DMS 273 (cell line): Measurements from ENCODE around the gene WIPF2.
"Not testable (repeated sequence)": the region's sequence is repeated elsewhere in the genome, so short reads cannot be mapped to it uniquely, and the experiment has no call there.

Source experiments
- DNase-seq: peaks from one replicate; lab custom pipeline; 2025; ENCODE audit not compliant: unreplicated experiment; lab: John Stamatoyannopoulos, UW

Gene WIPF2

DNA sequence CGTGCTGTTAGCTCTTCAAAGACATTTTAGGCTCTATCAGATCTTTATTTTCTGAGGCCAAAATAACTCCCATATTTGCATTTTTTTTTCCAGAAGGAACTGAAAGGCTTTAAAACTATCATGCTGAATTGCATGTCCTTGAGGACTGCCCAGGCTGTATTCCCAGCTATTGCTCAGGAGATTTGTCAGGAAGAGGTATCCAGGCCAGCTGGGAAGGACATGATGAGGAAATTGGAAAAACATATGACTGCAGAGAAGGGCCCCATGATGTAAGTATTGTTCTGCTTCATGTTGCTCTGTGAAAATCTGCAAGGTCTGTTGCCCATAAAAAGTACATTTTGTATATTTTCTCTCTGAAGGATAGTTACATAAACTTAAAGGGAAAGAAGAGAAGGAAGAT, 74.3 kb downstream of the WIPF2 start:
- no peak for DNase-seq

DNA sequence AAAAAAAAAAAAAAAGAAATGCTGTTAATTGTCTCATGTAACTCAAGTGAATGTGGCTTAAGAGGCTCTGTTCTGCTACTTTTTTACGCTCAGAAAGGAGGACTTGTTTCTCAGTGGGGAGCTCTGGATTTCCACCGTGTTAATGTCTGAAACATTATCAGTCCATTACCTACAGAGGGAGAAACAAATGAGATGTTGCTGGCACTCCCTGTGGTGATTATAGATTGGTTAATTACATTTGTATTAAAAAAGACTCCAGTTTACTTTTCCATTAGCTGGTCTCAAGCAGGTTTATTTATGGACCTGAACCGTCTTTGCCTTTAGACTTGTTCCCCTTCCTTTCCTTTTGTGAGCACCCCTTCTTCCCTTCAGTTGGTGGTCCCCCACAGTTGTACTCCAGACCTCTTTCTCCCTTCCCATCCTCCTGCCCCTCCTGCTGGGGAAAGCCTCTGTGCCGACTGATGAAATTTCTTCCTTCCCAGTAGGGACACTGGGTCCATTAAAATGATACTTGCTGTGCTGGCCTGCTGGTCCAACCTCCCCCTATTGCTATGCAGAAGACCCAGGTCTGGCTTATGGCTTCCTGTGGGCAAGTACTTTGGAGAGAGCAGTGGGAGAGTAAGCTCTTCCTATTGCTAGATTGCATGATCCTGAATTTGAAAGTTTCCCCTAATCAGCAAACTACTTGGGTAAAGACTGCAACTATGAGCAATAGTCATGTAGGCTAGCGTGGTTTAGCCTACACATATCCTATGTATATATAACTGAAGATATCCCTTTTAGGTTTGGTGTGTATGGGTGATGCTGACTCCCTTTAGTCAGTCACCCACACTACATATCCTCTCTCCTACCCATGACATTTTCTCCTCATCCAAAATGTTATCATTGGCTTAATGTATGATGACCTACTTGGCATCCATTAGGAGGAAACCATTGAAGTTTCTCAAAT, 76.7 kb downstream of the WIPF2 start:
- no peak for DNase-seq

DNA sequence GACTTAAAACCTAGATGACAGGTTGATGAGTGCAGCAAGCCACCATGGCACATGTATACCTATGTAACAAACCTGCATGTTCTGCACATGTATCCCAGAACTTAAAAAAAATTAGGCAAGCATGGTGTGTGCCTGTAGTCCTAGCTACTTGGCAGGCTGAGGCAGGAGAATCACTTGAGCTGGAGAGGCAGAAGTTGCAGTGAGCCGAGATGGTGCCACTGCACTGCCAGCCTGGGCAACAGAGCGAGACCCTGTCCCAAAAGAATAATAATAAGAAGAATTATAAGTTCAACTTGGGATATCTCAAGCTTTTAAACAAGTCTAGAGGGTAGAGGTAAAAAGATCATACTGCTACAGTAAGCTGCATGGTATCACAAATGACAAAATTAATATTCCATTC, 78.4 kb downstream of the WIPF2 start:
- no peak for DNase-seq

DNA sequence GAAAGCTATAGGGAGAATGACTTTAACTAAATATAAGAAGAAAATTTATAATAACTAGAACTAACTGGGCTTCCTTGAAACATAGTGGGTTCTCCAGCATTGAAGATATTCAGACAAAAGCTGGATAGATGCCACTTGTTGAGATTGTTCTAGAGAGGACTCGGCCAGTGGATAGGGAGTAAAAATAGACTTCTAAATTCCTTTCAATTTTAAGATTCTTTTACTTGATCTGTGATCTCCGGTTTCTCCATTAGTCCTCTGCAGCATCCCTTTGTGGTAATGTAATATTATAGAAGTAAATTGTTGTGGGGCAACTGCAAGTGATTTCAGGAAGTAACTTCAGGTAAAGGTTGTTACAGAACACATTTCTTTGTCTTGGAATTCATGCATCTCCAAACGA, 79.6 kb downstream of the WIPF2 start:
- DNase-seq = no peak

DNA sequence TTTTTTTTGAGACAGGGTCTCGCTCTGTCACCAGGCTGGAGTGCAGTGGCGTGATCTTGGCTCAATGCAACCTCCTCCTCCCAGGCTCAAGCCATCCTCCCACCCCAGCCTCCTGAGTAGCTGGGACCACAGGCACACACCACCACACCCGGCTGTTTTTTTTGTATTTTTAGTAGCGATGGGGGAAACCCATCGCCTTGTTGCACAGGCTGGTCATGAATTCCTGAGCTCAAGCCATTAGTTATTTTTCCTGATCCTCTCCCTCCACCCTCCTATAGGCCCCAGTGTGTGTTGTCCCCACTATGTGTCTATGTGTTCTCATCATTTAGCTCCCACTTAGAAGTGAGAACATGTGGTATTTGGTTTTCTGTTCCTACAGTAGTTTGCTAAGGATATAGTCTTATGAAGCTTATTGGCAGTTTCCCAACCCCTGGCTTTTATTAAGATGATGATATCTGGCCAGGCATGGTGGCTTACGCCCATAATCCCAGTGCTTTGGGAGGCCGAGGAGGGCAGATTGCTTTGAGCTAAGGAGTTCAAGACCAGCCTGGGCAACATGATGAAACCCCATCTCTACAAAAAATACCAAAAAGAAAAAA, 80.2 kb downstream of the WIPF2 start:
- DNase-seq = not testable (repeated sequence)

DNA sequence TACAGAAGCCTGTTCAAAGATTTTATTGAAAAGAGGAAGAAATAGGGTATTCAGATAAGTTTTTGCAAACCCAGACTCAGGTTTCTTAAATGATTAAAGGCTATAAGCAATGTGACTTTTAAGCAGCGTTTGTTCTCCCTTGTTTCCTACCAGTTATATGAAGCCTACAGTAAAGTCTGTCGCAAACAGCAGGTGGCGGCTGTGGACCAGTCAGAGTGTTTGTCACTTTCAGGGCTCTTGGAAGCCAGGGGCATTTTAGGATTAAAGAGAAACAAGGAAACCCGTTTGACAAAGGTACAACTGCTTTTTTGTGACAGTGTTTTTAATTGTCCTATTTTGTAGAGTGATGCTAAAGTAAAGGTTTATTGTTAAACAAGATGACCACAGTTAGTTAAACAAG, 82.2 kb downstream of the WIPF2 start:
- DNase-seq = peak; percentile 42

DNA sequence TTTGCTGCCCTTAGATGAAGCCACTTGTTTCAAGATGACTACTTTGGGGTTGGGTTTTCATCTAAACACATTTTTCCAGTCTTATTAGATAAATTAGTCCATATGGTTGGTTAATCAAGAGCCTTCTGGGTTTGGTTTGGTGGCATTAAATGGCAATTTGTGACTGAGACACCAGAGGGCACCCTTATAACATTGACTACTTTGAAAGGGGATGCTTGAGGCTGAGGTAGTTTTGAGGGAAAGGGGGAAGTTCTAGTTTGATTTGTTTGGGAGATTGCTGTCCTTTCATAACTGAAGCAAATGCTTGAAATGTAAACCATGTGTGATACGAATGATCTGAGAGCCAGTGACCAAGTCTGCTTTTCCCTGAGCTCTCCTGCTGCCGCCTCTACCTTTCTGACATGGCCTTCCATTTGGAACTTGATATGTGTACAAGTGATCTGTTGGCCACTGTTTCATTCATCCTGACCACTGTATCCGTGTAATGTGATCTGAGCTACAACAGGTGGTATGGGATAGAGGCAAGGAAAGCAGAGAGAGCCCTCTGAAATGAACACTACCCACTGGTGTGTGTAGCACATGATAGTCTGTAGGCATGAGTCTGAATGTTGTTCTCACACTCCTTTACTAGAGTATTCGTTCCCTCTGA, 84.0 kb downstream of the WIPF2 start:
- peak; percentile 88 for DNase-seq

DNA sequence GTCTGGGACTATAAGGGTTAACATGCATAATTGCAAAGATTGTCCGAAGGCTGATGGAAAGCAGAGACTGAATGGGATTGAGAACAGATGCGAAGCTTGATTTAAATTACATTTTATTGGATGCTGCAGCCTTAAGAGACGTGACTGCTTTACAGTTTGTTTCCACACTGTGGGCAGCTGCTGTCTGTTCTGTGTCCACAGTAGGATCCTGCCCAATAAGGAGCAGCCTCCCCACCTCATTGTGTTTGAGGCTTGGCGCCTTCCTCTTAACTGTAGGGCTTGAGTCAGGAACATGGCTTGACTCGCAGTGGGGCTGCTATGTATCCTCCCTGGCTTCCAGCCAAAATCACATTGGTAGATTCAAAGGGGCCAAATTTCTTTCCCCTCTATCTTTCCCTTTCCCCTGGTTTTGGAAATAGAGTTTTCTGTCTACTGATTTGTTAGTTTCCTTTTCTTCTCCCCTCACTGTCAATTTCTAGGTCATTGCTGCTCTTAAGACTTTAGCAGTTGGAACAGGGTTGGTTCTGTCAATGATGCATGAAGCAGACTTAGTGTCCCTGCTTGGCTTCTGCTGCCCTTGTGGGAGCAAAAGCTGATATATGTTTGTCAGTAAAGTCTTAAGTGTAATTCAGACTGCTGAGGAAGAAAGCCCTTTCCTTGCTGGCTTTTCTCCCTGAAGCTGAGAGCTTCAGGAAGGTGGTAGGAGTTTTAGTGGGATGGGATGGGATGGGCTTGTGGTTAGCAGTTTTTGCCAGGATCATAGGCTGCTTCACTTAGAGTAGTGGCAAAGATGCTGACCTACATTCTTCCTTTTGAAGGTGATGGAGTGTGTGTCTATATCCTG, 84.8 kb downstream of the WIPF2 start:
- peak; percentile 76 for DNase-seq

DNA sequence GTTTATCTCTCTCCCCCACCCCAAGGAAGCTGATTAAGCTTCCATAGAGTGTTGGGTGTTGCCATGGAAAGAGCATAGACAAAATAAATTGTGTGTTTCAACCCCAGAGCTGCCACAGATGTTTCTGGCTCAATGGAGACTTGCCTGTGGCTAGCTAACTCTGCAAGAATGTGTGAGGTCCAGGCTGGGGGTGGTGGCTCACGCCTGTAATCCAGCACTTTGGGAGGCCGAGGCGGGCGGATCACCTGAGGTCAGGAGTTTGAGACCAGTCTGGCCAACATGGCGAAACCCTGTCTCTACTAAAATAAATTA, 85.4 kb downstream of the WIPF2 start:
- not testable (repeated sequence) for DNase-seq

DNA sequence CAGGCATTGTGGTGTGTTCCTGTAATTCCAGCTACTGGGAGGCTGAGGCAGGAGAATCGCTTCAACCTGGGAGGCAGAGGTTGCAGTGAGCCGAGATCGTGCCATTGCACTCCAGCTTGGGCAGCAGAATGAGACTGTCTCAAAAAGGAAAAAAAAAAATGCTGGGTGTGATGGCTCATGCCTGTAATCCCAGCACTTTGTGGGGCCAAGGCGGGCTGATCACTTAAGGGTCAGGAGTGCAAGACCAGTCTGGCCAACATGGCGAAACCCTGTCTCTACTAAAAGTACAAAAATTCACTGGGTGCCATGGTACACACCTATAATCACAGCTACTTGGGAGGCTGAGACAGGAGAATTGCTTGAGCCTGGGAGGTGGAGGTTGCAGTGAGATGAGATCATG, 85.8 kb downstream of the WIPF2 start:
- DNase-seq = not testable (repeated sequence)

DNA sequence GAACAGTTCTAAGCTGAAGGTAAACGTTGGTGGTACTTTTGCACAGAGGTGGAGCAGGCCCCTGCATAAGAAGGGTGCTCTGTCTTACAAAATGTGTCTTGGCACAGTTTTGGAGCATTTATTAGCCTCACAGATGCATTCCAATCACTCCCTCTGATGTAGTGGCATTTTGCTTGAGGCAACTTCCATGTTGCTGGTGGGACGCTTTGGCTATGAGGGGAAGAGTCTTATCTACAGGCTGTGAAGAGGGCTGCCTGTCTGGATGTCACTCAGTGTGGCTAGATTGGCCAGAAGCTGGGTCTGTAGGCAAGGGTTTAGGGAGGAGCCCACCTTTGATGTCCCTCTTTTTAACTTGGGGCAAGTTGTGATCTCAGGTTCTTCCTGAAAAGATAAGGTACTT, 87.3 kb downstream of the WIPF2 start:
- DNase-seq = no peak

DNA sequence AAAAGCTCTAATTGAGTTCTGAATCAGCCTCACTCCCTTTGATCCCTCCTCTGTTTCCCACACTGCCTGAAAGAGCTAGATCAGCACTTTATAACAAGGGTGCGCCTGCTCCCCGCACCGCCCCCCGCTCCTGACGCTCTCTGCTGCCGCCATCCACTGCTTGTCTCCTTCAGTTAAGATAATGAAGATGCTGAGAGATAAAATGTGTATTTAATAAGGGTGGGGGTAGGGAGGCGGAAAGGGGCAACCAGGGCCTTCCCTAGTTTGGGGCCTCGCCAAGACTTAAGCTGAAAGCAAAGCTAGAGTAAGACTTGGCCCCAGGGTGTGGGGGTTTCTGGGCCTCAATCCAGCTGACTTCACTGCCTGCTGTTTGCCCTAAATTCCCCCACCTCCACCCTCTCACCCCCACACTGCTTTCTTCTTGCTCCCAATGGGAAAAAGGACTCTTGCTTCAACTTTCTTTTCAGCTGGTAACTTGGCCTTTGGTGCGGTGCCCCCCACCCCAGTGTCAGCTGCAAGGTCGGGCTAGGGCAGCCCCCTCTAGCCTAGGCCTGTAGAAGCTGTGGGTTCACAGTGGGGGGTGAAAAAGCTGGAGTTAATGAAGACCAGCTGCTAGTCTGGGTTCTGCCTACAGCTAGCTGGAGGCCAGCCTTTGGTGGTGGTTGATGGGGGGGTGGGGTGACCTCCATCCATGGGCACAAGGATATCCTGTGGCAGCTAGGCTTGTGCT, 88.1 kb downstream of the WIPF2 start:
- DNase-seq = peak; percentile 94

DNA sequence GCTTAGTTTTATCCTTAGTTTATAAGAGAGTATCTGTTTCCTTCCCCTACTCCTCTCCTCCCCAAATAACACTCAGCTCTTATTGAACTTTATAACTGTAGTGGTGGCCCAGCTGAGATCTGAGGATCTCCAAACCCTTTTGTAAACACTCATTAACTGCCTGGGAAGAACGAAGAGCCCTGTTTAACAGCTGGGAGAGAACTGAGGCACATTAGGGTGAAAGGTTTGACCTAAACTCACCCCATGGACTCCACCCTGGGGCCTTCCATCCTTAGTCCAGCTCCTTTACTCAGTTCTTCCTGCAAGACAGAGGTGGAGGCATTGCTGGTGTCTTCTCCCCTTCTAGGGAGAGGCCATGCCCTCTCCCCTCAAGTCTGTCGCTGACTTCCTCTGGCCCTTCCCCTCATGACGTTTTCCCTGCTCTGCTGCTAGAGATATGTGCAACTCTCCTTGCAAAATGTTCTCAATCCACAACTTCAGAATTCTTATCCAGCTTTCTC, 88.7 kb downstream of the WIPF2 start:
- no peak for DNase-seq

DNA sequence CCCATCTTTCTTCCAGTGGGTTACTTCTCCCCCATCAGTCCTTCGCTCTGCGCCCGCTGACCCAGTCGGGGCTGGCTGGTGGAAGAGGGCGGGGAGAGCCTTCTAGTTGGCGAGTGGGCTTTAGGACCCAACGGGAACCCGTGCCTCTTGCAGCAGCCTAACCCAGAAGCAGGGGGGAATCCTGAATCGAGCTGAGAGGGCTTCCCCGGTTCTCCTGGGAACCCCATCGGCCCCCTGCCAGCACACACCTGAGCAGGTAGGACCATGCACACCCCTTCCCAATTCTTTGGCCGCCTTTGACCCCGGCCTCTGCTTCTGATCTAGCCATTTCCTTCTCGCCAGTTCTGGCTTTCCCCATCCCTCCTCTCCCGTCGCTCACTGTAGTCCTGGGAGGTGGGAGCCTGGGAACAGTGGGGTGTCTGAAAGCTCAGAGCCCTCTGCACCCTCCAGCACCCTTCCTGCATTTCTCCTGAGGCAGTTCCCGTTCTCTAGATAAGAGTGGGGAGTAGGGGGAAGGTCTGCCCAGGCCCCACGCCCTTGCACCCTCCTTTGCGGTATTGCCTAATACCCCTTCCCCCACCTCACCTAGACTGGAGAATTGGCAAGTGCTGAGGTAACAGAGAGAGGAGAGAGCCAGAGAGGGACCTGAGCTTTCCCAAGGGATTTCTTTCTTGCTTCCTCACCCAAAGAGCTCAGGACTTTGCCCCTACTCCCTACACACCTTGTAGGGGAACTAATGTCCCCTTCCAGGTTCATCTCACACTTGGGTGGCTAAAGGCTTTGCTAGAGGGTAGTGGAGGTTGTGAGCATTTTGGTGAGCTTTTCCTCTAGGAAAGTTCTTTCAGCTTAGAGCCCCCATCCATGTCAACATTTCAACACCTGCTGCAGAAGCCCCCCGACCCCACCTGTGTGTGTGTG, 90.2 kb downstream of the WIPF2 start, which contains the start of gene RARA:
RARA (plus strand) TSS at position 150 of the 918 bp plus-strand sequence. CDS start 22,039 bp downstream, outside the sequence.
- DNase-seq = peak; percentile 79

DNA sequence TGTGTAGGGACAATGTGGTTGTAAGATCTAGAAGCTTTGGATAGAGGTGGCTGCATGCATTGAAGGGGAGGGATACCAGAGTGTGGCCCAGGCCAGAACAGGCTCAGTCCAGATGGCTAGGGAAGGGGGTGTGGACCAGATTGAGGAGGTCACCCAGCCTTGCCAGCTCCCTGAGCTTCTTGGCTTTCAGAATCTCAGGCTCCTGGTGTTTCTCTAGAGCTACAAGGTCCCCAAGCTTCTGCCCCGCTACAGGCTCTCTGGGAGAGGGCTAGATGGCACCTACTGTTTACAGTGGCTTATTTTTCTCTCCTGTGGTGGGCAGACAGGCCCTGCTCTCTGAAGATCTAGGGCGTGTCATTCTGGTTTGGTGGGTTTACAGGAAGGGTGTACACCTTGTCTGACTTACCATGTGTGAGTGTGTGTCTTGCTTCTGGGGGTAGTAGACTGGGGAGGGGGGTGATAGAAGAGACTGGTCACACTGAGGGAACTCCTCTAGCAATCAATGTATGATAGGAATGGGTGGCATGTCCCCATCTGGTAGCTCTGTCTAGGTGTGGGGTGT, 90.9 kb downstream of the WIPF2 start:
- DNase-seq = peak; percentile 64

DNA sequence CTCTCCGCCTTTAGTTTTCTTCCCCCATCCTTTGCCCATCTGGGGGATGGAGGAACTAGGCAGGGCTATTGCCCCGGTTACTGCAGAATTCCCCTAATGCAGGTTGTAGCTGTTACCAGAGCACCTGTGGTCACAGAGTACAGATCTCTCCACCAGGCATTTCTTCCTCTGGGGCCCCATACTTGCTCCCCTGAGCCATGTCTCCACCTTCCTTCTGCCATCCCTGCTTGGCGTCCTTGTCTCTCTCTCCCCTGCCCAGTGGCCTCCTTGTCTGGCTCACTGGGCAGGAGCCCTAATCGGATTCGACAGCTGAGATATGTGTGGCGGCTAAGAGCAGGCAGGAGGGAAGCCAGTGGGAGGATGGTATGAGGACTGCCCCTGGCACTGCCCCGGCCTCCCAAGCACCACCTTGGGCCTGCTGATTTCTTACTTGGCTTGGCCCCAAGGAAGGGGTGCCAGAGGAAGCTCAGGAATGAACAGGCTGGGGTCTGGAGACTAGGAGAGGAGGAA, 91.8 kb downstream of the WIPF2 start:
- peak; percentile 41 for DNase-seq

DNA sequence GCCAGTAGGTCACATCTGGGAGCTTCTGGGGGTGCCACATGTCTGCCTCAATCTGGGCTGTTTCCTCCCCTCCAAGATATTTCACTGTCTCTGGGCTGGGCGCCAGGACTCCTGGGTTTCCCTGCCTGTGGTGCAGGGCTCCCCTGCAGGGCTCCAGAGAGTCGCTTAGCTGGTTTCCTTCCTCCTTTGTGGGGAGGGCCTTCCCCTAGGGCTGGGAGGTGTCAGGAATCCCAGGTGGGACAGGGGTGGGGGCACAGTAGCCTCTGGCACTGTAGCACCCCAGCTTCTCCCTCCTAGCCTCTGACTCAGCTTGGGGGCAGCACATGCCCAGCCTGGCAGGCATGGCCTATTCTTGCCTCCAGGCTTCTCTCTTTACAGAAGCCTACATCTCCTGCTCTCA, 92.5 kb downstream of the WIPF2 start:
- DNase-seq = peak; percentile 83

DNA sequence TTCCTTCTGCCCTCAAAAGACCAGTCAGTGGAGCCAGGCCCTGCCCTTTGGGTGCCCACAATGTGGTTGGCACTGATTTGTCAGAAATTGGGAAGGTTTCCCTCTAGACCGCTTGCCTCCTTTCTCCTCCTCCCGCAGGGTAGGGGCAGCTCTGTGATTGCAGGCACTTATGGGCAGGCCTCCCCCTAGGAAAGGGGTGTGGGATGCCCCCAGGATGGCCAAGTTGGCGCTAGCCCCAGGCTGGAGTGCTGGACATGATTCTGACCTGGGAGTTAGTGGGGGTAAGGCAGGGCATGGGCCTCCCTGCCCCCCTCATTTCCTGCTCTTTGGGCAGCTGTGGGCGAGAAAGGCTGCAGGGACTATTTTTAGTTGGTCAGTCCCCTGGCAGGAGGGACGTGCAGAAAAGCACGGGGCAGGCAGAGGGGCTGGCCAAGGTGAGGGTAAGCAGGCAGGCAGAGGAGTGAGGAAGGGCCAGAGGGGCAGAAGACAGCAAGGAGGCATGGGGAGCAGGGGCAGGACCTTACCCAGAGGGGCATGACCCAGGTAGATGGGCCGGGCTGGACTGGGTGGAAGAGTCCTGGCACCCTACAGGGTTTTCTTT, 93.1 kb downstream of the WIPF2 start:
- no peak for DNase-seq
